Endothelial cell (in vitro differentiated cells): ENCODE measurements around the gene UPP1. TPM values are rescaled to one million over a fixed set of nuclear protein-coding genes. Genes with fewer than 3 reads are reported as not detected.

Experiments used
- DNase-seq: peaks from one replicate; pipeline ENCODE4 v3.0.0; 2021; ENCODE audit warnings: low spot score
- H3K27ac Mint-ChIP-seq: one replicate; pipeline ENCODE4 v1.8.0; 2021; ENCODE audit warnings: mixed read lengths, inconsistent platforms; ENCODE audit not compliant: unreplicated experiment
- H3K27me3 Mint-ChIP-seq: one replicate; pipeline ENCODE4 v1.8.0; 2021; ENCODE audit warnings: mild to moderate bottlenecking, moderate library complexity, mixed read lengths, inconsistent platforms; ENCODE audit not compliant: unreplicated experiment
- H3K36me3 Mint-ChIP-seq: one replicate; pipeline ENCODE4 v1.8.0; 2021; ENCODE audit warnings: mild to moderate bottlenecking, low read depth, mixed read lengths, inconsistent platforms; ENCODE audit not compliant: unreplicated experiment
- H3K4me1 Mint-ChIP-seq: one replicate; pipeline ENCODE4 v1.8.0; 2021; ENCODE audit warnings: mild to moderate bottlenecking, mixed read lengths, inconsistent platforms; ENCODE audit not compliant: unreplicated experiment
- H3K4me3 Mint-ChIP-seq: one replicate; pipeline ENCODE4 v1.8.0; 2021; ENCODE audit warnings: mild to moderate bottlenecking, mixed read lengths, inconsistent platforms; ENCODE audit not compliant: unreplicated experiment
- H3K9me3 Mint-ChIP-seq: one replicate; pipeline ENCODE4 v1.8.0; 2021; ENCODE audit warnings: mixed read lengths, inconsistent platforms; ENCODE audit not compliant: unreplicated experiment
- total RNA-seq: library from RNA; stranded (reverse); fragmentation: NEBNext Ultra II Directional; extraction: Animal tissue kit (Norgen Biotek cat#: 25700); gene quantifications from one replicate; pipeline ENCODE4 v1.2.1, GENCODE V29; 2021; ENCODE audit not compliant: unreplicated experiment
- TF ChIP-seq, protein P1 (sequence below): fragments of 200-600 bp; sonication (generic); IDR thresholded peaks from one replicate; pipeline ENCODE4 v1.5.0; 2021; ENCODE audit warnings: antibody characterized with exemption; ENCODE audit not compliant: unreplicated experiment

UPP1 gene
- total RNA-seq, 1 donor from 2014 or later = 77.4 TPM

DNA sequence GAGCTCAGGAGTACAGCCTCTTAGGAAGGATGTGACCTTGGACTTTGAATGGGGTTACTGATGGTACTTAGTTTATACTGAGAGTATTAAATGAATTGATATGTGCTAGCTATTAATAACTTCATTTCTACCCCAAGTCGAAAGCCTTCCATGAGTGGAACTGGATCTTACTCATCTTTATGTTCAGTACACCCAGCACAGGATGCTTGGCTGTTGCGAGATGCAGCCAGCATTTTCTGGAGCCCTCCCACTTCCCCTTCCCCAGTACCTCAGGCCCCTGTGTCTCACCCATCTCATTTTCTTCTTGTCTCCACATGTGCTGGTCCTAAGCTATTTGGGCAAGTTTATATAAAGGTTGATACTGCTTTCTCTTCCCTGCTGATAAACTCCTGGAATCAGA, 7.2 kb downstream of the UPP1 start:
- H3K36me3 Mint-ChIP-seq = peaks cover 54% of the 10 kb centered on the region

DNA sequence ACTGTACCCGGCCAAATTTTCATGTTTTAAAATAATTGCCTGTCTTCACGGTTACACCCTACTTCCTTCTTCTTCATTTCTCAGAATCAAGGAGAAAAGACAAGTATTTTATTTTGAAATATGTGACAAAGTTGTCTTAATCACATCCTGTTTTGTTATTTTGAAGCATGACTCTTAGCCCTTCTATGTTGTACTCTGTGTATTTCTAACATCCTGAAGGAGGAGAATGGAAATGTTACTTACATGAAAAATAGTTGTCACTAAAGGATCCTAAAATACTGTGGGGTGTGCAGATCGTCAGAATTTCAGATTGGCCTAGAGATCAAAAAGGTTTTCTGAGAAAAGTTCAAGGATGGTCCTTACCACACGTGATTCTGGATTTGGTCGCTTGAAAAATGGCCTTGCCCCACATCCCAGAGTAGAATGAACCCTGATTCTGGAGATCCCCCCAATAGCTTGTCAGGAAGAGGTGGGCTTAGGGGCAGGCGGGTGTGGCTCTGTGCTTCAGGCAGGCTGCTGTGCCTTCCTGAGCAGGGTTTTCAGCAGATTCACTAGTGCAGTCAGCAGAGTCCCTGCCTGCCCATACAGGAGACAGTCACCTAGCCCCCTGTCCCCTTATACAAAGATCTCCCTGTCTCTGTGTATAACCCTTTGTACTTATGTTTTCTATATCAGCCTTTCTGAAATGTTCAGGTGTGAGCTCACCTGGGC, 8.6 kb downstream of the UPP1 start:
- Mint-ChIP-seq H3K36me3 (peaks cover 53% of the 10 kb centered on the region), H3K4me1 (peaks cover 17% of the 10 kb centered on the region), H3K4me3 (peak overlapping the region; percentile 17), H3K9me3 (no peaks in the 10 kb centered on the region), H3K27me3 (no peaks in the 10 kb centered on the region), H3K27ac (peak overlapping the region; percentile 43)
- TF ChIP-seq, protein P1, sequence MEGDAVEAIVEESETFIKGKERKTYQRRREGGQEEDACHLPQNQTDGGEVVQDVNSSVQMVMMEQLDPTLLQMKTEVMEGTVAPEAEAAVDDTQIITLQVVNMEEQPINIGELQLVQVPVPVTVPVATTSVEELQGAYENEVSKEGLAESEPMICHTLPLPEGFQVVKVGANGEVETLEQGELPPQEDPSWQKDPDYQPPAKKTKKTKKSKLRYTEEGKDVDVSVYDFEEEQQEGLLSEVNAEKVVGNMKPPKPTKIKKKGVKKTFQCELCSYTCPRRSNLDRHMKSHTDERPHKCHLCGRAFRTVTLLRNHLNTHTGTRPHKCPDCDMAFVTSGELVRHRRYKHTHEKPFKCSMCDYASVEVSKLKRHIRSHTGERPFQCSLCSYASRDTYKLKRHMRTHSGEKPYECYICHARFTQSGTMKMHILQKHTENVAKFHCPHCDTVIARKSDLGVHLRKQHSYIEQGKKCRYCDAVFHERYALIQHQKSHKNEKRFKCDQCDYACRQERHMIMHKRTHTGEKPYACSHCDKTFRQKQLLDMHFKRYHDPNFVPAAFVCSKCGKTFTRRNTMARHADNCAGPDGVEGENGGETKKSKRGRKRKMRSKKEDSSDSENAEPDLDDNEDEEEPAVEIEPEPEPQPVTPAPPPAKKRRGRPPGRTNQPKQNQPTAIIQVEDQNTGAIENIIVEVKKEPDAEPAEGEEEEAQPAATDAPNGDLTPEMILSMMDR = no peak
- no peak for DNase-seq

More for the DNA sequence above, 7.2 kb downstream of the UPP1 start:
- no peaks in the 10 kb centered on the region for H3K9me3 Mint-ChIP-seq
- H3K27me3 Mint-ChIP-seq = no peaks in the 10 kb centered on the region
- TF ChIP-seq, protein P1 = no peak
- no peak for DNase-seq
- H3K4me1 Mint-ChIP-seq = peaks cover 27% of the 10 kb centered on the region
- peak overlapping the region; percentile 1 for H3K4me3 Mint-ChIP-seq
- H3K27ac Mint-ChIP-seq = no peak overlapping the region

DNA sequence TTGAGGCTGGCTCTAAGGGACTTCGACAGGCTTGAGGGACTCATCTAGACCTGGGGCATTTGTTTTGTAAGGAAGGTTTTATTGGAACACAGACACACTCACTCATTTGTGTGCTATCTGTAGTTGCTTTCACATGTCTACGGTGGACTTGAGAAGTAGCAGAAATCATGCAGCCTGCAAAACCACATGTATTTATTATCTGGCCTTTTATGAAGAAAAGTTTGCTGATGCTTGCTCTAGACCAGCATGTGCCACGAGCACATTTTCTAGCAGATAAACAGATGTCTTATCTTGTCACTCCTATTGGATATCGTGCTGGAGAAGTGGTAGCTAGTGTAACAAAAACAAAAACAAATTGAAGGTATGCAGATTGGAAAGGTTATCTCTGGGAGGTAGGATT, 9.8 kb downstream of the UPP1 start:
- H3K27me3 Mint-ChIP-seq = peaks cover 1% of the 10 kb centered on the region
- H3K27ac Mint-ChIP-seq = no peak overlapping the region
- H3K36me3 Mint-ChIP-seq = peaks cover 62% of the 10 kb centered on the region
- TF ChIP-seq, protein P1 = no peak
- DNase-seq = no peak
- H3K4me1 Mint-ChIP-seq = peaks cover 17% of the 10 kb centered on the region
- H3K4me3 Mint-ChIP-seq = no peak overlapping the region
- H3K9me3 Mint-ChIP-seq = no peaks in the 10 kb centered on the region

DNA sequence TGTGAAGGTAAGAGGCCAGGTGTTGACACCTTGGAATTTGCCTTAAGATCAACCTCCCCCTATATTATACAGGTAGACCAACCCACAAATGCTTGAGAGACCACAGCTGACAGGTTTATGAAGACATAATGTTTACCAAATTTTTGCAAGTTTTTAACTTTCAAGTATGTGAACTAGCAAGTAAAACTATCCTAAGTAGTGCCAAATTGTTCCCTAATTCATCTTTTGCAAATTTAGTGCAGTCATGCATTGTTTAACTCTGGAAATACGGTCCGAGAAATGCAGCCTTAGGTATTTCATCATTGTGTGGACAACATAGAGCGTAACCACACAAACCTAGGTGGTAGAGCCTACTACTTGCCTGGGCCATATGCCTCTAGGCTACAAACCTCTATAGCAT, 10.7 kb downstream of the UPP1 start:
- peaks cover 13% of the 10 kb centered on the region for H3K4me1 Mint-ChIP-seq
- DNase-seq = no peak
- TF ChIP-seq, protein P1 = no peak
- peaks cover 1% of the 10 kb centered on the region for H3K27me3 Mint-ChIP-seq
- no peak overlapping the region for H3K27ac Mint-ChIP-seq
- H3K36me3 Mint-ChIP-seq = peaks cover 67% of the 10 kb centered on the region
- peak overlapping the region; percentile 29 for H3K4me3 Mint-ChIP-seq
- H3K9me3 Mint-ChIP-seq = no peaks in the 10 kb centered on the region

- Mint-ChIP-seq H3K27me3 (peaks cover 4% of the 10 kb centered on the region), H3K9me3 (no peaks in the 10 kb centered on the region), H3K4me3 (no peak overlapping the region), H3K36me3 (peaks cover 68% of the 10 kb centered on the region), H3K27ac (no peak overlapping the region), H3K4me1 (peaks cover 6% of the 10 kb centered on the region)
- no peak for DNase-seq
- TF ChIP-seq, protein P1 = no peak
Observed at GRCh38 chr7:48101352-48101751, 12.3 kb downstream of the UPP1 start.
